NOMO-1 (cell line): ENCODE measurements around the gene PYROXD2.

Experiments used
- DNase-seq, 2 experiments: peaks; one replicate each; lab custom pipeline; 2025; ENCODE audit not compliant: unreplicated experiment in 2 of 2; lab: John Stamatoyannopoulos, UW

The PYROXD2 gene

DNA sequence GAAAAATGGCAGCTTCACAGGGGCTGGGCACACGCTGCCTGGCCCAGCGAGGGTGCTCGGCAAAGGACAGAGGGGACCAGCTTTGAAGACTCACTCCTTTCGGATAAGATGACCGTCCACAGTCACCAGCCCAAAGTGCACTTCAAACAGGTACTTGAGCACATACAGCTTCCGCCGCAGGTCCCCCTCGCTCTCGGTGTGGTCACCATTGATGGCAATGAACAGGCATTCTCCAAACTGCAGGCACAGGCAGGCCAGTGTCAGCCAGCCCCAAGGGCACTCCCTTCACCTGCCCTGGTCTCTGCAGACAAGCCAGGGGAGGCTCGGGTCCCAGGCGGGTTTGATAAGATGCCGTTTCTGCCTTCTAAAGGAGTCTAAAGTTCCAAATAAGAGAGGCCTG is 20.2 kb upstream of the PYROXD2 start:
- no peak for DNase-seq

DNA sequence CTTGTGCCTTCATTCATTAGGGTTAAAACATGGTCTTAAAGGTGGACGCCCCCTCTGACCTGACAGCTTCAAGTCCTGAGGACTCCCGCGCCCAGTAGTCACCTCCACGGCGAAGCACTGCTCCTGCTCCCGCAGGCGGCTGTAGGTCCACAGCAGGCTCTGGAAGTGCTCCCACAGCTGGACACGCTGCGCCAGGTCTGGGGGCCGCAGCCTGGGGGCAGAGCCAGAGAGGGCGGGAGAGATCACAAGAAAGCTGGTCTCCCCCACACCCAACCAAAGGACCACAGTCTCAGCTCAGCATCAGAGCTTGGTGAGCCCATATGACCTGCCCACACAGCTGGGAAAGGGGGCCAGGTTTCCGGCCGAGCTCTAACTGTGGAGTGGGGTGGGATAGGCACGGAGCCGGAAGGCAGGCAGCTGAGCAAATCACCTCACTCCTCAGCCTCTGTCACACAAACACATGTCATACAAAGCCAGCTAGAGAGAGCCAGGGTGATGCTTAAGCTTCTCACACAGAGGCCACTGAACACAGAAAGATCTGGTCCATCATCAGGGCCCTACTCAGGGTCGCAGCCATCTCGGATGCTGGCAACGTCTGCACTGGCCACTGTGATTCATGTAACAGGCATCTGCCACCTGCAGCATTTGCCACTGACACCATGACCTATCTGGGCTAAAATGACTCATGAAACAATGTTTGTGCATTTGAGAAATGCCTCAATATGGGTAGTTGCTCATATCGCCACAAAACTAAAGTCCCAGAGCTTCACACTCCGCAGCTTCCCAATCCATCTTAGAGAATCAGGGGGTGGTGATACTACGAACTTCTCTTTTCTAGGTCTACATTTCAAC is 19.1 kb upstream of the PYROXD2 start:
- no peak for DNase-seq

DNA sequence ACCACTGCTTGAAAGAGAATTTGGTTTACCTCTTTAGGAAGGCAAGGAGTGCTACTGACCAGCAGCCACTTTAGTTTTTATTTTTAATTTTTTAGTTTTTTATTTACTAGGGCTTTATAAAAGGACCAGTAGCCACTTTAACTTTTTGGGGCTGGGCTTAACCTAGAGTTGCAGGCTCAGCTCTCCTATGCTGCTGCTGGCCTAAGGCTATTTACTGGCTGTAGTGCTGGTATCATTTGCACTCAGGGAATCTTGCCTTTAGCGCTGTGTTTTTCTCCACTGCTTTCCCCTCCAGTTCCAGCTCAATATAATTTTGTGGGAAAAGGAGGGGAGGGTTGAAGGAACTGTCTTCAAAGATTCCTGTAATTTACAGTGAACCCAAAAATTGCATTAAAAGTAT is 18.4 kb upstream of the PYROXD2 start:
- DNase-seq, result no peak

DNA sequence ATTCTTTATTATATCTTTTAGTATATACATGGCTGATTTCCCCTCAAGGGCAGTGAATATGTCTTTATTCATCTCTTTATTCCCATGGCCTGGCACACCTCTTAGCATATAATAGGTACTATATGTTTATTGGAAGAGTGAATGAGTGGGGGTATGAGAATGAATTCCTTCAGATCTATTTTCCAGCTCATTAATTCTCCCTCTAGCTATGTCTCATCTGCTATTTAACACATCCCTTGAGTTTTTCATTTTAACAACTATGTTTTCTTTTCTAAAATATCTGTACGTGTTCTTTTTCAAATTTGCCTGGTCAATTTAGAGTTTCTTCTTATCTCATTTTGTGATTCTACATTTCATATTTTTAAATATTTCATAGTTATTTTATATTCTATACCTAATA is 17.3 kb upstream of the PYROXD2 start:
- no peak for DNase-seq

DNA sequence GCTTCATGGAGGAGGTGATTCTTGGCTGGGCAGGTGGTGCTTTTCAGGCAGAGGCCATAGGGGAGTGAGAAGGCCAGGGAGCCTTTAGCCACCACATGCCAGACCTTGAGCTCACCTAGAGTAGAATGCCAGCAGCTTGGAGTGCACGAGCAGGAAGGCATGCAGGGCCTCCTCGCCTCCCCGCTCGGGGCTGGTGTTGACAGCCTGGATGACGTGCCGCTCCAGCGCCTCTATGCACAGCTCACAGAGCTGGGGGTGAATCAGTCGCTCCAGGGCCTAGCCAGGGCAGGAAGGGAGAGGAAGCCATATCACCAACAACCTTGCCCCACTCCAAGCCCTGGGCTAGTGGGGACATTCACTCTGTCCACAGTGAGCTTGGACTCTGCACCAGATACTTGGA is 16.0 kb upstream of the PYROXD2 start:
- DNase-seq, result no peak

DNA sequence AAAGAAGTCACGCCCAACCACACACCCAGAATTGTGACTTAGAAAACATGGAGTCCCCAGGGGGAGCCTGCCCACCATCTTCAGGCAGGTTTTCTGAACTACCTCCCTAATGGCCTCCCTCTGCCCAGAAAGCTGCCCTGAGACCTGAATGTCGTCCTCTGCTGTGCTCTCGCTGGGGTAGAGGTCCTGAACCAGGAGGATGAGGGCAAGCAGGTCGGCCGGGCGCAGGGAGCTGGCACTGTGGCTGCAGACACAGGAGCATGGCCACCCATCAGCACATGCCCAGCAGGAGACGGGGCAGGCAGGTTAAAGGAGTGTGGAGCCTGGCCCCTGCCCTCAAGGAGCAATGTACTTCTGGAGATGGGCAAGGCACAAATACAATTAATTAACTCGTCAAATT is 15.4 kb upstream of the PYROXD2 start:
- no peak for DNase-seq

DNA sequence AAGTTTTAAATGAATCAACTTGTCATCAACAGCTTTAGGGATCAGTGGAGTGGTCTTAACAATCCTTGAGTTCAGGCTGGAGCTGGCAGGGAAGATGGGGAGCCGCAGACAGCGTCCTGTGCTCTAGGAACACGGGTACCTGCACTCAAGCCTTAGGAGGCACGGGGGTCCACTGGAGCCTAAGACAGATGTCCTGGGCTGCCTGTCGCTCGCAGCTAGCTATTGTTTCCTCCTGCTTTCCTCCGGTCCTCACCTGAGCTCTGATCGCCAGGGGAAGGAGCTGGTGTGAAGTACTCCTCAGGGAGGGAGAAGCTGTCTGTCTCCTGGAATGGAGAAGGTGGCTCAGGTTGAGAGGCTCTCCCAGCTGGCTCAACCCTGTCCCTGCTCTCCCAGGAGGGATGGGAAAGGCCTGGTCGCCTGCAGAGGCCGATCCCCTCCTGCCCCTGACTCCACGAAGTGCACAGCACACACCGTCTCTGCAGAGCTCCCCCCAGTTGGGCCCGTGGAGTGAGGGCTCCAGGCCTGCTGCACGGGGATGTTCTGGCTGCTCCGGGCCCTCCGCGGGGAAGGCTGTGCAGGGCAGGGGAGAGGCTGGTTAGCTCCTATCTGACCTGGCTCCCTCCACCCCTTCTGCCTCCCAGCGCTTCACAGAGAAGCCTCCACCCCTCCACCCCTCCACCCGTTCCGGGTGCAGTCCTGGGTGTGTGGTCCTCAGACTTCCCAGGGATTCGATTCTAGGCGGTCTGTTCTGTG is 14.5 kb upstream of the PYROXD2 start:
- DNase-seq, result no peak

DNA sequence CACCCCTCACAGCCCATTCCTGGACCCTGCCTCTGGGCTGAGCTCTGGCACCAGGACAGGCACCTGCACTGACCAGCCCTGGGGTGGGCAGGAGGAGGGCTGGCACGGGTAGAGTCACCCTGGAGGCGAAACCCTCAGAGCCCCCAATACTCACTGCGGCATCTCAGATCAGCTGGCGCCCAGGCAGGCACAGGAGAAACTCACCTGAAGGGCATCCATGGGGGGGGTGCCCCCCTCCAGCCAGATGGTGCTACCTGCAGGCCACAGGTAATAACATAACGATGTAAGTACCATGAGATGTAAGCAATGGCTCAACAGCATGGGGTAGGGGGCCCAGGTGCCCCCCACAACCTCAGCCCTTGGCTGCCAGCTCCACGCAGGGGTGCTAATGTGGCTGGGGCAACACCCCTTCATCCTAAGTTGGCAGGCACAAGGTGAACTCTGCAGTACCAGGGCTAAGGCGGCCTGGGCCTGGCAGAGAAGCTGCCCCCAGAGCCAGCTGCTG is 12.1 kb upstream of the PYROXD2 start:
- DNase-seq, result no peak

DNA sequence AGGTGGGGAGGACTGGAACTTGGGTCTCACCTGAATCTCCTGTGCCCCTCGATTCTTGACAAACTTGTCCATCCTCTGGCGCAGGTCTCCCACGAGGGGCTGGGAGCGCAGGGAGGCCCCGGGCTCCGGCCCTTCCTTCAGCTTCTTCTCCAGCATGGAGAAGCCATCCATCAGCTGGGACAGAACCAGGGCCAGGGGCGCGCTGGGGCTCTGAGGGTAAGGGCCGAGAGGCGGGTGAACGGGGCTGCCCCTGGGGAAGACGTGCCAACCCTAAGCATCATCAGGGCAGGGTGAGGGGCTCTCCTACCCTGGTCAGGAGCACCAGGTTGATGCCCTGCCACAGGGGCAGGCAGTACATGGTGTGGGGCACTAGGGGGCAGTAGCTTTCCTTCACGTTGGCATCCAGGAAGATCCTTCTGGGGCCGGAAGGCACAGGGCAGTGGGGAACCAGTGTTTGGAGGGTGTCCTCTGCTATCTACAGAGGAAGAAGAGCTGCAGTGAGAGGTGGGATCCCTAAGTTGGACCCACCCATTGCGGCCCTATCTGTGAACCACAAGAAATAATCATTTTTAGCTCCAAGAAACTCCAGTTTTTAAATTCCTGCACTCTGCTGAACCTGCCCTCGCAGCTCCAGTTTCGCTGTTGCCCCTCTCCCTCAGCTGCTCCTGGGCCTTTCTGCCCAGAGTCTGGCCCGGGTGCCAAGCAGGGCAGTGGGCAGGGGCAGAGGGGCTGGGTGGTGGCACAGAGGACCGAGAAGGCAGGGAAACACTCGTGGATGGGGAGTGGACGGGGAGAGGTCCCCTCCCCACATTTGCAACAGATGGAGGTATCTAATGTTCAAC is 10.8 kb upstream of the PYROXD2 start:
- peak; percentile 7 to 37 for DNase-seq

DNA sequence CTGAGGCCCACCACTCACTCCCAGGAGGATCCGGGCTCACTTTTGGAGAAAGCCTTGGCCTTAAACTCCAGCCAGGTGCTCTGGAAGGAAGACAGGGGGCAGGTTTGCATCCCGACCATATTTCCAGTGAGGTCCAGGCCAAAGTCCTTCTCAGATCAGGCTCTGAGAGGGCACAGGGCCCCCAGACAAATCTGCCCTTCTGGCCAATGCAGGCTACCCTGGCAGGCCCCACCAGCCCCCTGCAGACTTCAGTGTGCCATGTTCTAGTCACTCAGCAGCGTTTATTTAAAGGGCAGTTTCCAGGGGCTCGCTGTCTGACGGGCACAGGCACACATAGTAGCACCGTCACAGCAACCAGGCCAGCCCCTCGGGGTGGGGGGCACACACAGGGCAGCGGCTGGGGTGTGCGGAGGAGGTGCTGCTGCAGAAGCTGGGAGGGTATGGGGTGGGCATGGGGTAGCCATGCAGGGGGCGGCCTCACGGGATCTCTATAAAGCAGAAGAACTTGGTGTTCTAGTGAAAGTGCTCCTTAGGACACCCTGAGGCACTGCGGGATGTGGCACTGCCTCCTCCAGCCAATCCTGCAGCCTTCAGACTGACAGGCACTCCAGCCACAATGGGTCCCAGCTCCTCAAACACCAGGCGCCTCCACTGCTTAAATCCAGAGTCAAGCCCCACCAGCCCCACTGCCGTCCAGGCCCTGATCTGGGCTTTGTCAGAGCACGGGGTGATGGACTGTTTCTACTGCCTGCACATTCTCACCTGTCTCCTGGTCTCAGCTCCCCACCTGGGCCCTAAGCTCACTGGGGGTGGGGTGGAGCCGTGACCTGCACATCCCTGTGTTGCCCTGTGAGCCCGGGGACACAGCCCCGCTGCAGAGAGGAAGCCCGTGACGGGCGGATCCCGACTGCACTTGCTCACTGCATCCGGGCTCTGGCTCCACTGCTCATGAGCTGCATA is 9.6 kb upstream of the PYROXD2 start:
- DNase-seq, result no peak

DNA sequence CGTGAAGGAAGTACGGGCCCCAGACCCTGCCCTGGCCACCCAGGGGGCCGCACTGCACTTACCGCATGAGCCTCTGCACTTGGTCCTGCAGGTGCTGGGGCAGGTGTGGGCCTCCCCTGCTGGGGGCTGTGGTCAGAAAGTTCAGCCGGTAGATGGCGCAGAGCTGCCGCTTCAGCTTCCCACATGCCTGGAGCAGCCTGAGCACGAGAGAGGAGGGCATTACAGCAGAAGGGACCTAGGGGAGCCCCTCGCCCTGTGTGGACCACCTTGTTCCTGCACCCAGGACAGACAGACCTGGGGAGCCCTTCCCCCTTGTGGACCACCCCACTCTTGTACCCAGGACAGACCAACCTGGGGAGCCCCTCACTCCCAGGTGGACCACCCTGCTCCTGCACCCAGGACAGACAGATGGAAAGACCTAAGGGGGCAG is 8.7 kb upstream of the PYROXD2 start:
- no peak for DNase-seq

DNA sequence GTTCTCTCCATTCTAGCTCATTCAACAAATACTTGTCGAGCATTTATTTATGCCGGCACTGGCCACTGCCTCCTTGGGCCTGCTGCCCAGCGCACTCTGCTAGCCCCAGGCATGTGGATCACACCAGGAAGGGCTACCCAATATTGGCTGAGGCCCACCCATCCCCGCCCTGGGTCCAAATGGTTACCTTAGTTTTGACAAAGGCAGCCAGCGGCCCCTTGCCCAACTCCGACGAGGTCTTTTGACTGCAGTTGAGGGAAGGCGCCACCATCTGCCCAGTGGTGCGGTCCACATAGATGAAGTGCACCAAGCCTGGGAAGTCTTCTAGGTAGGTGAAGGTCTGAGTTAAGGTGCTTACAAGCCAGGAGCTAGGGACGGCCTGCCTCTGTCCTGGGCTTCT is 7.2 kb upstream of the PYROXD2 start:
- no peak for DNase-seq

DNA sequence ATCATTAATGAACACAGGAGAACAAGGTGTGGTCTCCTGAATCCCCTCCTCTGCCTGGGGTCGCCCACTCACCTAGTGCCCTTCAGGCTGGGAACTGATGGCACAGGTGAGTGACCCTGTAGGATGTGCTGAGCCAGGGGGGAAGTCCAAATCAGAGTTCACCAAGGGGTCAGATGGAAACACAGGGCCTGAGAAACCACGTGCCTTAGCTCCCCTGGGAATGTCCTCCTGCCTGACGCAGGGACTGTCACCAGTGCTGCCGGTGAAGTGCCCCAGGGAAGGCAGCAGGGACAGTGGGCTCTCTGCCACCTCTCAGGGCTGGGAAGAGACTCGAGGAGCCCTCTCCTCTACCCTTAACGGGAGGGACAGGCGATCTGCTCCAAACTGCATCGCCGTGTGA is 5.8 kb upstream of the PYROXD2 start:
- no peak for DNase-seq

DNA sequence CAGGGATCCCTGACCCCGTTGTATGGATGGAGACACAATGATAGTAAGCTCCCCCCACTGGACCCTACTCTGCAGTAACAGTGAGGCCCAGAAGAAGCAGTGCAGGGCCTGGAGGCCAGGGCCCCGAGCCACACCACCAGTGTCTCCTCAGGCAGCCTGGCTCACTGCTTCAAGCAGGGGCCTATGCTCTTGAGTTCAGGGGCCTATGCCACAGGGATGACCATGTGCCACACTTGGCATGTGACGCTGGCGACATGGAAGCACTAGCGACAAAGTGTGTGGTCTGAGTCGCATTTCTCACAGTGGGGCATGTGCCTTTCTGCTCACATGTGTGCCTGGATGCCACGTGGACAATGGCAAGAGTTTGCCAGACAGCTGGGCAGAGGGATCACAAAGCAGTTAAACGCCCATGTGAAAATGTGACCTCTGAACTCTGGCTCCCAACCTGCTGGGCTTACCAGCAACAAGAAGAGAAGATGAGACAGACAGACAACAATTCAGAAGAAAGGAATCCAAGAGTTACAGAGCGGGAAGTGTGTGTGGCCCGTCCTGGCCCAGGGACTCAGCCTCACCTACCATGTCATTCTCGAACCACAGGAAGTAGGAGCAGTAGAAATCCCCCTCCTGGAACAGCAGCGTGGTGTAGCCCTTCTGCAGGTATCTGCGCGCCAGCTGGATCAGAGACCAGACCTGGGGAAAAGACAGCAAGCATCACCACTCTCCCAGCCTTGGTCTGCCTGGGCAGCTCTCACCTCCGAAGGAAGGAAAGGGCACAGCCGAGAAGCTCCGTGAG is 4.7 kb upstream of the PYROXD2 start:
- DNase-seq, result no peak

DNA sequence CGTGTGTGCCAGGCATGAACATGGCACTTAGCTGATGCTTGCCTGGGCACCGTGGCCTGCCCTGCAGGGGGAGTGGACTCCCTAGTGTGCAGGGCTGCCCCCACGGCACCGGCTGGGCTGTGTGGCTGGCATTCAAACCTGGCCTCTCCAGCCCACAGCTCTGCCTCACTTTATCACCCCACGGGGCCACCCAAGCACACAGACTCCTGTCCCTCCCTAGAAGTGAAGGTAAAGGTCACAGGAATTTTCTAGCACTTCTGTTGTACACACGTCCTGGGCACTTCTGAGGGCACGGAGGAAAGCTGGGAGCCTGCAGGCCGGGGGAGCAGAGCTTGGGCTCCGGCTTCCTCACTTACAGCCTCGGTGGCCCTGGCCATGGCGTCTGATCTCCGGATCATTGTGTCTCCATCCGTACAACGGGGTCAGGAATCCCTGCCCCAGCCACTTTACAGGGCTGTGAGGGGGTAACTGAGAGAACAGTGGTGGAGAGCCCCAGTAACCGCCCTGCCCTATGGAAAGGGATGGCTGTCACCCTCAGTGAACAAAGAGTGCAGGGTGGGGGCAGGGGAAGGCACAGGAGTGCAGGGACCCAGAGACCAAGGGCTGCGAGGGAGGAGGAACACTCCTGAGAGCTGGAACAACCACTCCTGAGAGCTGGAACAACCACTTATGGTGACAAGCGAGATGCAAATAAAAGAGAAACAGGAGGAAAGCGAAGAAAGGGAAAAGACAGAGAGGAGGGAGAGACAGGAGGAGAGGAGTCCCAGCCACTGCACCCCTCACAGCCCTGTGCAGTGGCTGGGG is 3.9 kb upstream of the PYROXD2 start:
- DNase-seq, result no peak

DNA sequence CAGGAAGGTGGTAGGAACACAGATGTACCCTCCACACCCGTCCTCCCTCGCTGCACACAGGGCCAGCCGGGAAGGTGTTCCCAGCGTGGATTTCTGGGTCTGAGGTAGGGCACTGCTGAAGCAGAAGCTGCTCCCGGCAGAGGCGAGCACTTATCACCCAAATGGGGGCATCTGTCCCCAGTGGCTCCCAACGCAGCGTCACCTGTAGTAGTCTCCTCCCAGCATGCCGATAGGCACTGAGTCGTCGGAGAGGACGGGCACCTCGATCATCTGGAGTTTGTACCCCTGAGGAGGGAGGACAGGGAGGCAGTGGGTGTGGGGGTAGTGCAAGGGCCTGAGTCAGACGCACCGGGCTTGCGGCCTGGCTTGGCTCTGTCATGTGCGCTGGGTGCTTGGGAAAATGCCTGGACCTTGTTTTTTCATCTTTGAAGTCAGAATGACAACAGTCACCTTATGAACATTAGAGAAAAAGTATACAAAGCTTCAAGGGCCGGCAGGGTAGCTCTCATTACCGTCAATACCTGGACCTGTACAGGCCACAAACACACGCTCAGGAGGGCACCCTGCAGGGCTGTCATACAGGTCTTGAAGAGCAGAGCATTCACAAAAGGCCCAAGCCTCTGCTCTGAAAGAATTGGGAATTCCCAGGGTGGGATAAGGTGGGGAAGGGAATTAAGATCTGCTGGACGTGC is 3.1 kb upstream of the PYROXD2 start:
- no peak for DNase-seq

DNA sequence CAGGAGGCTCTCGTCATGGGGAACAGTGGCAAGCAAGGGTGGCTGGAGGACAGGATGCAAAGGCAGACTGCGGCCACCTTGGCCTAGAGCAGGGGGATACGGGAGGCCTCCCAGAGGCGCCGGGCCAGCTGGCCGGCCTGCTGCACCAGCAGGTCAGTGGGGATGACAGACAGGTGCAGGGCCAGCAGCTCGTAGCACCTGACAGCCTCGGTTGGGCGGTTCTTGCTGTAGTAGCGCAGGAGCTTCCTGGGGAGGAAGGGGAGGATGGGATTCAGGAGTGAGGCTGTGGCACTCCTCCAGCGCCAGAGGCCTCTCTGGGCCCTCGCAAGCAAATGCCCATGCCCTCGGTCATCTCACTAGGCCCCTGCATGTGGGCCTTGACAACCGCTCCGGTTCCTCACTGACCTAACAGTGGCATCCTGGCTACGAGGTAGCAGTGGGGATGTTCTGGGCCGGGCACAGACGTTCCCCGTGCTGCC is 2.5 kb upstream of the PYROXD2 start:
- DNase-seq, result no peak
